ENCODE results near the gene CHST13.

DNA sequence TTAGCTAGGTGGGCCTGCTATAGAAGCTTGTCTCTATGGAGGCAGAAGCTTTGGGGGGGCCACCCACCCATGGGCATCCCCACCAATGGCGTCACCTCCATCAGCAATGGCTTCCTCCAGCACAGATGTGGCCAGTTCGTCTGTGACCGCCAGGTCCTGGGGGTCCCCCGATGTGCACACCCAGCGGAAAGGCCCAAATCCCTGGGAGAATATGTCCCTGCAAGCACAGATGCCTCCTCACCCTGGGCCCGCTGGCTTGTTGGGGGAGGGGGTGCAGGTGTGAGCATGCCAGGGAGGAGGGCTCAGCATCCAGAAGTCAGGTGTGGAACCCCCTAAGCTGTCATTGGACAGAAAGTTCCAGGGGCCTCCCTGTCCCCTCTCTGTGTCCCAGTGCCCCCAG, 26.0 kb upstream of the CHST13 start:
- TF ChIP-seq, protein P1, sequence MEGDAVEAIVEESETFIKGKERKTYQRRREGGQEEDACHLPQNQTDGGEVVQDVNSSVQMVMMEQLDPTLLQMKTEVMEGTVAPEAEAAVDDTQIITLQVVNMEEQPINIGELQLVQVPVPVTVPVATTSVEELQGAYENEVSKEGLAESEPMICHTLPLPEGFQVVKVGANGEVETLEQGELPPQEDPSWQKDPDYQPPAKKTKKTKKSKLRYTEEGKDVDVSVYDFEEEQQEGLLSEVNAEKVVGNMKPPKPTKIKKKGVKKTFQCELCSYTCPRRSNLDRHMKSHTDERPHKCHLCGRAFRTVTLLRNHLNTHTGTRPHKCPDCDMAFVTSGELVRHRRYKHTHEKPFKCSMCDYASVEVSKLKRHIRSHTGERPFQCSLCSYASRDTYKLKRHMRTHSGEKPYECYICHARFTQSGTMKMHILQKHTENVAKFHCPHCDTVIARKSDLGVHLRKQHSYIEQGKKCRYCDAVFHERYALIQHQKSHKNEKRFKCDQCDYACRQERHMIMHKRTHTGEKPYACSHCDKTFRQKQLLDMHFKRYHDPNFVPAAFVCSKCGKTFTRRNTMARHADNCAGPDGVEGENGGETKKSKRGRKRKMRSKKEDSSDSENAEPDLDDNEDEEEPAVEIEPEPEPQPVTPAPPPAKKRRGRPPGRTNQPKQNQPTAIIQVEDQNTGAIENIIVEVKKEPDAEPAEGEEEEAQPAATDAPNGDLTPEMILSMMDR (conservative IDR thresholded peaks at IDR 0.05), result no peak
- TF ChIP-seq EZH2 (IDR thresholded peaks at IDR 0.05; ENCODE audit: low read depth), result no peak

Measured in PC-9 (cell line).